Type B pancreatic cell (in vitro differentiated cells): ENCODE measurements around the gene CHN2. TPM values are rescaled to one million over a fixed set of nuclear protein-coding genes. Genes with fewer than 3 reads are reported as not detected.

Experiments used
- DNase-seq: peaks from one replicate; pipeline ENCODE4 v3.0.0; 2021; ENCODE audit warnings: mixed read lengths; ENCODE audit not compliant: unreplicated experiment; ENCODE audit errors: extremely low spot score
- H3K27ac Mint-ChIP-seq: 2 replicates; pipeline ENCODE4 v1.8.0; 2021; ENCODE audit warnings: mild to moderate bottlenecking, mixed read lengths
- H3K27me3 Mint-ChIP-seq: 2 replicates; pipeline ENCODE4 v1.8.0; 2021; ENCODE audit warnings: mixed read lengths
- H3K36me3 Mint-ChIP-seq: 2 replicates; pipeline ENCODE4 v1.8.0; 2021; ENCODE audit warnings: mixed read lengths
- H3K4me1 Mint-ChIP-seq: one replicate; pipeline ENCODE4 v1.8.0; 2021; ENCODE audit warnings: mixed read lengths; ENCODE audit not compliant: unreplicated experiment
- H3K4me3 Mint-ChIP-seq: 2 replicates; pipeline ENCODE4 v1.8.0; 2021; ENCODE audit warnings: mild to moderate bottlenecking, mixed read lengths
- H3K9me3 Mint-ChIP-seq: 2 replicates; pipeline ENCODE4 v1.8.0; 2021; ENCODE audit warnings: mixed read lengths
- total RNA-seq: library from RNA; stranded (reverse); gene quantifications from 2 replicates; pipeline ENCODE4 v1.2.1, GENCODE V29; 2021; ENCODE audit warnings: low replicate concordance
- TF ChIP-seq, protein P1 (sequence below): fragments of 200-600 bp; sonication (generic); conservative IDR thresholded peaks from 2 replicates; pipeline ENCODE4 v1.5.0; 2021; ENCODE audit warnings: antibody characterized with exemption, mild to moderate bottlenecking

The CHN2 gene
- total RNA-seq, 1 donor from 2014 or later: 19.7 TPM

DNA sequence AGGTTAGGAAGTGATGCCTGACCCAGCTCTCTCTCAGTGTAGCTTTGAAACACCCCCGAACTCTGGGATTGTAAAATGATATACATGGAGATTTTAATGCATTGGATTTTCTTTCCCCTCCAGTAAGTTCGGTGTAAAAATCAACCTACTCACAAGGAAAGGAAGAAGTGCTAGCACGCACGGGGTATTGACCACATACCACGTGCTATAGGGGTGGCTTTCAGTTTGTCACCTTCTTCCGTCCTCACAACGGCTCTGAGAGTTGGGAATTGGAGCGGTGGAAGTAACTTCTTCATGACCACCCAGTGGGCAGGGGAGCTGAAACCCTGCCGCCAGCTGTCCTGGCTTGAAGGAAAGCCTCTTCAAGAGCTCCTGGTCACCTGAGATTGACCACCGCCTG lies 219.6 kb downstream of the CHN2 start:
- no peaks in the 10 kb centered on the region for H3K9me3 Mint-ChIP-seq
- H3K27me3 Mint-ChIP-seq: no peaks in the 10 kb centered on the region
- TF ChIP-seq, protein P1, sequence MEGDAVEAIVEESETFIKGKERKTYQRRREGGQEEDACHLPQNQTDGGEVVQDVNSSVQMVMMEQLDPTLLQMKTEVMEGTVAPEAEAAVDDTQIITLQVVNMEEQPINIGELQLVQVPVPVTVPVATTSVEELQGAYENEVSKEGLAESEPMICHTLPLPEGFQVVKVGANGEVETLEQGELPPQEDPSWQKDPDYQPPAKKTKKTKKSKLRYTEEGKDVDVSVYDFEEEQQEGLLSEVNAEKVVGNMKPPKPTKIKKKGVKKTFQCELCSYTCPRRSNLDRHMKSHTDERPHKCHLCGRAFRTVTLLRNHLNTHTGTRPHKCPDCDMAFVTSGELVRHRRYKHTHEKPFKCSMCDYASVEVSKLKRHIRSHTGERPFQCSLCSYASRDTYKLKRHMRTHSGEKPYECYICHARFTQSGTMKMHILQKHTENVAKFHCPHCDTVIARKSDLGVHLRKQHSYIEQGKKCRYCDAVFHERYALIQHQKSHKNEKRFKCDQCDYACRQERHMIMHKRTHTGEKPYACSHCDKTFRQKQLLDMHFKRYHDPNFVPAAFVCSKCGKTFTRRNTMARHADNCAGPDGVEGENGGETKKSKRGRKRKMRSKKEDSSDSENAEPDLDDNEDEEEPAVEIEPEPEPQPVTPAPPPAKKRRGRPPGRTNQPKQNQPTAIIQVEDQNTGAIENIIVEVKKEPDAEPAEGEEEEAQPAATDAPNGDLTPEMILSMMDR: no peak
- no peaks in the 10 kb centered on the region for H3K4me1 Mint-ChIP-seq
- no peak for DNase-seq
- H3K27ac Mint-ChIP-seq: no peak overlapping the region
- peaks cover 4% of the 10 kb centered on the region for H3K36me3 Mint-ChIP-seq
- H3K4me3 Mint-ChIP-seq: no peak overlapping the region

DNA sequence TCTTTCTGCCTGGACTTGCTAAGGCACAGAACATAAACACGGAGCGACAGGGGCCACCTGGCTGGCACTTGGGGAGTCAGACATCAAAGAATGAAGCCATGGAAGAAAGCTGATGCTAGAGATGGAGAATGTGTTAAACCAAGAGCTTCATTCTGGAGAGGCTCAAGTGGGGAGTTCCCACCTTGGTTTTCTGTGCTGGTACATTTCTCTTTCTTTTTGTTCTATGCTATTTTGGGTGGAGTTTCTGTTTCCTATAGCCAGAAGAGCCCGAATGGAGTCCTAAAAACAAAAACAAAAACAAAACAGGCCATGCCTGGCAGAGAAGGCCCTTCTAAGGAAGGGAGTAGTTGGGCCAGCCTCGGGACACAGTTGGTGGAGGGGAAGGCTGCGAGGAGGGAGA lies 220.6 kb downstream of the CHN2 start:
- Mint-ChIP-seq H3K27me3 (no peaks in the 10 kb centered on the region), H3K27ac (no peak overlapping the region), H3K9me3 (no peaks in the 10 kb centered on the region), H3K36me3 (peaks cover 4% of the 10 kb centered on the region), H3K4me1 (no peaks in the 10 kb centered on the region), H3K4me3 (no peak overlapping the region)
- TF ChIP-seq, protein P1: no peak
- no peak for DNase-seq

GRCh38 chr7:29416276-29416937 lies 221.8 kb downstream of the CHN2 start:
- H3K4me1 Mint-ChIP-seq: no peaks in the 10 kb centered on the region
- peaks cover 4% of the 10 kb centered on the region for H3K36me3 Mint-ChIP-seq
- no peak for DNase-seq
- no peaks in the 10 kb centered on the region for H3K27me3 Mint-ChIP-seq
- no peak overlapping the region for H3K4me3 Mint-ChIP-seq
- no peak overlapping the region for H3K27ac Mint-ChIP-seq
- TF ChIP-seq, protein P1: no peak
- H3K9me3 Mint-ChIP-seq: no peaks in the 10 kb centered on the region

DNA sequence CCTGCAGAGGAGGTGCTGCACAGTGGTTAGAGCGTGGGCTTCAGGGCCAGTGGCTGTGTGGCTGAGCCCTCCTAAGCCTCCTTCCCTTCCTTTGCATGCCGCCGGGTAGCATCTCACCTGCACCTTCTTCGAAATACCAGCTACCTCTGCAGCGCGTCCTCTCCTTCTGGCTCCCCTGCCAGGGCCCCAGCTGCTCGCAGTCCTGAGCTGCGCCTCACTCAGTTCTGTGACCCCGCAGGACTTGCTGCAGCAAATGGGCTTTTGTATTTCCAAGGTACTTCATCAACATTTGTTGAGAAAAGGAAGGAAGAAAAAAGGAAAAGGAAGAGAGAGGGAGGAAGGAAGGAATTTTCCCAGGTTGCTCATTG lies 222.3 kb downstream of the CHN2 start:
- no peaks in the 10 kb centered on the region for H3K9me3 Mint-ChIP-seq
- H3K4me3 Mint-ChIP-seq: no peak overlapping the region
- peaks cover 4% of the 10 kb centered on the region for H3K36me3 Mint-ChIP-seq
- no peaks in the 10 kb centered on the region for H3K27me3 Mint-ChIP-seq
- no peaks in the 10 kb centered on the region for H3K4me1 Mint-ChIP-seq
- no peak overlapping the region for H3K27ac Mint-ChIP-seq
- DNase-seq: no peak
- TF ChIP-seq, protein P1: no peak

- Mint-ChIP-seq H3K9me3 (no peaks in the 10 kb centered on the region), H3K4me3 (no peak overlapping the region), H3K4me1 (no peaks in the 10 kb centered on the region), H3K36me3 (peaks cover 4% of the 10 kb centered on the region), H3K27ac (no peak overlapping the region), H3K27me3 (no peaks in the 10 kb centered on the region)
- no peak for DNase-seq
- TF ChIP-seq, protein P1: no peak
Observed at GRCh38 chr7:29418056-29418455, 223.5 kb downstream of the CHN2 start.

DNA sequence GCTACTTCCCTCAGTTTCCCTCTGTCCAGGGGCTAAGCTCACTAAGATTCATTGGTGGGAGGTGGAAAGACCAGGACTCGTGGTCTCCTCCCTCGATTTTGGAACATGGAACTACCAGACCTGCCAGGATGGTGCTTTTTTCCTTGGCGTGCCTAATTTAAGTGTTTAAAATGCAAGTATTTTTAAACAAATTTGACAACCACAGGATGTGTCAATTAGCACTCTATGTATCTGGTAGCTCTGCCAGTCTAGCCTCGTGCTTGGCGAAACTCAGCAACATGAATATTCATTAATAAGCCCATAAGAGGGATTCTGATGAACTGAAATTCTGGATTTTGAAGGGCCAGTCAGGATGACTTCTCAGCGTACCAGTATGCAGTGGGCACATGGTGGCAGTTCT lies 224.1 kb downstream of the CHN2 start:
- H3K36me3 Mint-ChIP-seq: peaks cover 3% of the 10 kb centered on the region
- H3K27me3 Mint-ChIP-seq: no peaks in the 10 kb centered on the region
- H3K4me1 Mint-ChIP-seq: no peaks in the 10 kb centered on the region
- no peak overlapping the region for H3K4me3 Mint-ChIP-seq
- DNase-seq: no peak
- TF ChIP-seq, protein P1: no peak
- no peak overlapping the region for H3K27ac Mint-ChIP-seq
- no peaks in the 10 kb centered on the region for H3K9me3 Mint-ChIP-seq
